Body of pancreas (tissue), 4 donors: ENCODE data around the gene ZNF322. TPM values are rescaled to one million over a fixed set of nuclear protein-coding genes. Genes with fewer than 3 reads are reported as not detected.

Source experiments
- ATAC-seq: fragments of 150-250 bp; one replicate; pipeline ENCODE4 v1.9.1; 2016
- DNase-seq, 4 donors: peaks; one replicate each; pipeline ENCODE4 v3.0.0-alpha.2; 2019
- H3K27ac ChIP-seq, 4 donors: fragments of 200-600 bp; sonication (generic); 1 replicate in 3 of 4; 2 replicates in 1 of 4; pipeline versions ENCODE4 v1.5.1 to v1.6.1; 2016 to 2019; ENCODE audit warnings: mild to moderate bottlenecking in 1 of 4, mixed read lengths in 1 of 4, moderate library complexity in 1 of 4
- H3K27me3 ChIP-seq, 2 donors: fragments of 200-600 bp; sonication (generic); one replicate each; pipeline ENCODE4 v1.6.0; 2016; ENCODE audit warnings: mild to moderate bottlenecking in 1 of 2
- H3K36me3 ChIP-seq, 2 donors: fragments of 200-600 bp; sonication (generic); replicated peaks in 1 of 2; 2 replicates each; pipeline ENCODE4 v1.5.1; 2016; ENCODE audit warnings: low read depth in 2 of 2; ENCODE audit not compliant: insufficient read depth in 1 of 2
- H3K4me1 ChIP-seq: fragments of 200-600 bp; sonication (generic); one replicate; pipeline ENCODE4 v1.6.0; 2016
- H3K4me3 ChIP-seq, 2 donors: fragments of 200-600 bp; sonication (generic); 1 replicate in 1 of 2; 2 replicates in 1 of 2; pipeline ENCODE4 v1.5.1; 2016 to 2019
- H3K9me3 ChIP-seq, 3 donors: fragments of 200-600 bp; sonication (generic); 1 replicate in 2 of 3; 2 replicates in 1 of 3; pipeline ENCODE4 v1.5.1; 2016
- CTCF ChIP-seq, 7 experiments: fragments of 450-650 bp in 4 of 7; fragments of 200-600 bp in 3 of 7; sonication (generic) in 3 of 7; IDR thresholded peaks; one replicate each; pipeline ENCODE4 v1.5.1; 2016 to 2019; ENCODE audit warnings: antibody characterized with exemption in 7 of 7
- POLR2A ChIP-seq, 3 donors: fragments of 450-650 bp; IDR thresholded peaks; one replicate each; pipeline ENCODE4 v1.6.1; 2016; ENCODE audit warnings: antibody characterized with exemption in 3 of 3, mild to moderate bottlenecking in 2 of 3
- WGBS, 2 donors: methylation state at CpG; one replicate each; pipeline ENCODE4 v1.1.5; 2017; 5-methylcytosine and 5-hydroxymethylcytosine counted together
- intact Hi-C: fragments of 100-400 bp; cut with DNase I; formaldehyde crosslinking; loops from one replicate; pipeline ENCODE4 v1.15.1; 2023
- total RNA-seq, 2 donors: library from RNA; depleted of rRNA; stranded (reverse); fragments of >200 nt; gene quantifications; one replicate each; pipeline ENCODE4 v1.1.0, GENCODE V29; 2016

Gene ZNF322
- total RNA-seq, 2 donors from 2014 or later: 6.6 to 9.3 TPM

- no peak for ATAC-seq
- peaks cover 21% of the 10 kb centered on the region for H3K4me1 ChIP-seq
- 26 to 28% methylated on average over 6 of the region's 6 CpGs for WGBS, 2 donors
- no peak overlapping the region for H3K27ac ChIP-seq
- H3K4me3 ChIP-seq: no peak overlapping the region
- no peak for DNase-seq
- no peaks in the 10 kb centered on the region for H3K27me3 ChIP-seq
- H3K36me3 ChIP-seq: peaks cover 0 to 3% of the 10 kb centered on the region in 2 donors
- intact Hi-C loops: loop anchor here (10.0 kb wide), 1 partner anchor 249 kb away; no protein-coding TSS in a partner anchor
- H3K9me3 ChIP-seq: no peaks in the 10 kb centered on the region
- no peak for TF ChIP-seq POLR2A (IDR thresholded peaks at IDR 0.05)
- no peak for TF ChIP-seq CTCF (IDR thresholded peaks at IDR 0.05)
Measured at GRCh38 chr6:26594131-26594498, 65.4 kb downstream of the ZNF322 start.

- Histone ChIP-seq H3K4me1 (peaks cover 20% of the 10 kb centered on the region), H3K27me3 (no peaks in the 10 kb centered on the region)
- intact Hi-C loops: loop anchor here (10.0 kb wide), 1 partner anchor 249 kb away; no protein-coding TSS in a partner anchor
Measured at GRCh38 chr6:26593278-26594130, 66.0 kb downstream of the ZNF322 start.

GRCh38 chr6:26592649-26593048, 66.9 kb downstream of the ZNF322 start:
- no peaks in the 10 kb centered on the region for H3K36me3 ChIP-seq
- TF ChIP-seq POLR2A (IDR thresholded peaks at IDR 0.05): no peak
- TF ChIP-seq CTCF (IDR thresholded peaks at IDR 0.05): no peak
- H3K9me3 ChIP-seq: no peaks in the 10 kb centered on the region
- ATAC-seq: no peak
- DNase-seq: no peak
- peaks cover 12% of the 10 kb centered on the region for H3K4me1 ChIP-seq
- intact Hi-C loops: loop anchor here (10.0 kb wide), 1 partner anchor 248 kb away; no protein-coding TSS in a partner anchor
- 40 to 47% methylated on average over 4 of the region's 4 CpGs for WGBS, 2 donors
- no peak overlapping the region for H3K27ac ChIP-seq
- H3K4me3 ChIP-seq: no peak overlapping the region
- no peaks in the 10 kb centered on the region for H3K27me3 ChIP-seq

More at GRCh38 chr6:26593278-26594130, 66.0 kb downstream of the ZNF322 start:
- TF ChIP-seq CTCF (IDR thresholded peaks at IDR 0.05): no peak
- no peak for TF ChIP-seq POLR2A (IDR thresholded peaks at IDR 0.05)
- ATAC-seq (no peak), DNase-seq (no peak)
- Histone ChIP-seq H3K9me3 (no peaks in the 10 kb centered on the region), H3K27ac (no peak overlapping the region), H3K36me3 (peaks cover 0 to 2% of the 10 kb centered on the region in 2 donors), H3K4me3 (no peak overlapping the region)
- WGBS, 2 donors: 26 to 35% methylated on average over 20 of the region's 20 CpGs

GRCh38 chr6:26588965-26589364, 70.6 kb downstream of the ZNF322 start:
- ATAC-seq (no peak), DNase-seq (no peak)
- intact Hi-C loops: no loop called here
- no peaks in the 10 kb centered on the region for H3K27me3 ChIP-seq
- H3K4me3 ChIP-seq: no peak overlapping the region
- no peaks in the 10 kb centered on the region for H3K9me3 ChIP-seq
- H3K27ac ChIP-seq: no peak overlapping the region
- 87% methylated on average over 21 of the region's 21 CpGs for WGBS, 2 donors
- TF ChIP-seq CTCF (IDR thresholded peaks at IDR 0.05): no peak
- TF ChIP-seq POLR2A (IDR thresholded peaks at IDR 0.05): no peak
- H3K36me3 ChIP-seq: no peaks in the 10 kb centered on the region
- H3K4me1 ChIP-seq: no peaks in the 10 kb centered on the region

Other genes with a start within 250 kb of the ZNF322 start
- gene BTN3A3, start 219.2 kb downstream of the ZNF322 start, total RNA-seq: 10 to 100 TPM in 1 of 2 donors, 1 to 10 TPM in 1; 4.0 to 15.8 TPM
- 10 to 100 TPM in 1 of 2 donors, 1 to 10 TPM in 1; 6.2 to 16.5 TPM for gene BTN2A1, start 201.8 kb downstream of the ZNF322 start, total RNA-seq
- gene BTN1A1, start 159.4 kb downstream of the ZNF322 start, total RNA-seq: not detected
- 10 to 100 TPM; 24.4 to 37.1 TPM for gene HMGN4, start 121.4 kb downstream of the ZNF322 start, total RNA-seq
- gene ABT1, start 62.8 kb downstream of the ZNF322 start, total RNA-seq: 1 to 10 TPM; 3.0 to 8.8 TPM